Fibroblast of lung (primary cell): ENCODE measurements around the gene ACTR1A. TPM values are rescaled to one million over a fixed set of nuclear protein-coding genes. Genes with fewer than 3 reads are reported as not detected.

Source experiments
- DNase-seq, 2 donors: peaks; one replicate each; pipeline versions ENCODE4 v3.0.0 to v3.0.0-alpha.2; 2010; ENCODE audit warnings: low read depth in 2 of 2
- H2AFZ ChIP-seq: 2 replicates; pipeline ENCODE4 v1.5.1; 2012; ENCODE audit warnings: low read length, control low read depth, inconsistent platforms
- H3K27ac ChIP-seq: 2 replicates; pipeline ENCODE4 v1.5.1; 2011; ENCODE audit warnings: low read length, control low read depth; ENCODE audit not compliant: insufficient read depth
- H3K27me3 ChIP-seq: 2 replicates; pipeline ENCODE4 v1.5.1; 2011; ENCODE audit warnings: mild to moderate bottlenecking, low read length; ENCODE audit not compliant: control insufficient read depth, insufficient read depth
- H3K36me3 ChIP-seq: 2 replicates; pipeline ENCODE4 v1.5.1; 2011; ENCODE audit warnings: low read length; ENCODE audit not compliant: control insufficient read depth, insufficient read depth
- H3K4me1 ChIP-seq: 2 replicates; pipeline ENCODE4 v1.5.1; 2011; ENCODE audit warnings: low read length; ENCODE audit not compliant: control insufficient read depth, insufficient read depth; ENCODE audit errors: extremely low read depth
- H3K4me2 ChIP-seq: 2 replicates; pipeline ENCODE4 v1.5.1; 2011; ENCODE audit warnings: low read length, control low read depth; ENCODE audit not compliant: insufficient read depth; ENCODE audit errors: extremely low read depth
- H3K4me3 ChIP-seq, 4 experiments: fragments of 200-600 bp in 1 of 4; sonication (generic) in 1 of 4; replicated peaks in 1 of 4; 2 replicates each; pipeline ENCODE4 v1.5.1; 2011 to 2016; ENCODE audit warnings: low read length in 4 of 4, low read depth in 3 of 4, mild to moderate bottlenecking in 3 of 4, control low read depth in 2 of 4, inconsistent platforms in 1 of 4, mixed read lengths in 1 of 4; ENCODE audit not compliant: insufficient read depth in 1 of 4; ENCODE audit errors: control extremely low read depth in 1 of 4
- H3K79me2 ChIP-seq: 2 replicates; pipeline ENCODE4 v1.5.1; 2012; ENCODE audit warnings: mild to moderate bottlenecking, low read length, inconsistent platforms; ENCODE audit not compliant: control insufficient read depth, insufficient read depth
- H3K9ac ChIP-seq: 2 replicates; pipeline ENCODE4 v1.5.1; 2011; ENCODE audit warnings: mild to moderate bottlenecking, low read length, control low read depth; ENCODE audit not compliant: insufficient read depth
- H3K9me3 ChIP-seq: 2 replicates; pipeline ENCODE4 v1.5.1; 2012; ENCODE audit warnings: low read depth, low read length; ENCODE audit not compliant: control insufficient read depth, insufficient read depth
- H4K20me1 ChIP-seq: 2 replicates; pipeline ENCODE4 v1.5.1; 2011; ENCODE audit warnings: low read length; ENCODE audit not compliant: control insufficient read depth, insufficient read depth; ENCODE audit errors: extremely low read depth
- EZH2 ChIP-seq: IDR thresholded peaks from 2 replicates; pipeline ENCODE4 v1.5.1; 2012; ENCODE audit warnings: low read length, control low read depth, mild to moderate bottlenecking; ENCODE audit errors: missing control alignments
- polyA plus RNA-seq, 2 donors: library from polyadenylated mRNA; depleted of rRNA in 1 of 2; stranded (reverse) in 1 of 2; unstranded in 1 of 2; fragments of >200 nt; gene quantifications; 2 replicates each; pipeline ENCODE4 v1.2.1, GENCODE V29; 2011 to 2012; ENCODE audit warnings: missing spikeins in 1 of 2
- total RNA-seq: library from RNA; depleted of rRNA; stranded (reverse); fragments of >200 nt; gene quantifications from 2 replicates; pipeline ENCODE4 v1.2.1, GENCODE V29; 2014
- TF ChIP-seq, protein P1 (sequence below), 2 donors: IDR thresholded peaks in 1 of 2; conservative IDR thresholded peaks in 1 of 2; 1 replicate in 1 of 2; 2 replicates in 1 of 2; pipeline ENCODE4 v1.5.1; 2011 to 2012; ENCODE audit warnings: low read length in 2 of 2, control low read depth in 1 of 2, inconsistent platforms in 1 of 2, low read depth in 1 of 2, mild to moderate bottlenecking in 1 of 2

ACTR1A gene
- total and polyA plus RNA-seq, 2 donors (not counting 1 experiment from before 2014, with no cell fraction given) = 125 to 128 TPM

DNA sequence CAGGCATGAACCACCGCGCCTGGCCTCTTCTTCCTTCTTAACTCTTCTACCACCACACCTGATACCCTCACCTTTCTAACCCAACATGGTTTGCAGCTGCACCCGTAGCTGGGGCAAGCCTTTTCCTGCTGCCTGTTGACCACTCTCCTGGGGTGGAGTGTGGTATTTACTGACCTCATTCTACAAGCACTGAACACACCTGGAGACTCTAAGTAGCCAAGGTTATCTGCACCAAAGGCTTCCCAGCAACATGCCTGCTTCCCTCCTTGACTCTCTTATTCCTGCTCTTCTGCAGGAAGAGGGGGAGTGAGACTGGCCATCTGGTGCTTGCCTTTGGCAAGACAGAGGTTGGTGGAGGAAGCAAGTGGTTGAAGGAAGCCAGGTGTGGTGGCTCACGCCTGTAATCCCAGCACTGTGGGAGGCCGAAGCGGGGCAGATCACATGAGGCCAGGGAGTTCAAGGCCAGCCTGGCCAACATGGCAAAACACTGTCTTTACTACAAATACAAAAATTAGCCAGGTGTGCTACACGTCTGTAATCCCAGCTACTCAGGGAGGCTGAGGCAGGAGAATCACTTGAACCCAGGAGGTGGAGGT is 10.1 kb downstream of the ACTR1A start:
- Histone ChIP-seq H4K20me1 (peaks cover 6% of the 10 kb centered on the region), H3K4me3 (no peak overlapping the region)

DNA sequence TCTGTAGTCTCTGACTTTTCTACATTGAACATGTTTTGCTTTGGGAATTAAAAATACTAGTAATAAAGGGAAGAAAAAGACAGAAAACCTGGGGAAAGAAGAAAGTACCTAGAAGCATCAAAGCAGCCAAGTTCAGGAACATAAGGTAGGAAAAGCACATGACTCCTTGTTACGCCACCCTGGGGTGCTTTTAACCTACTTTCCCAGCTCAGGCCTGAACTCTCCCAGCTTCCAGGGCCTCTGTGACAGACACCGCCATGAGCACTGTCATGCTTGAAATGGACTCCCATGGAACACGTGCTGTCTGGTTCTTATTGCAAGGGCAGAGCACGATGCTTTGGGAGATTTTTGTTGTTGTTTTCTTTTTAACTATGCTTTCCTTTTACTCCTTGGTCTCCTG is 11.4 kb downstream of the ACTR1A start:
- Histone ChIP-seq H3K27me3 (no peaks in the 10 kb centered on the region), H4K20me1 (peaks cover 2% of the 10 kb centered on the region), H3K79me2 (peaks cover 43% of the 10 kb centered on the region), H2AFZ (no peak overlapping the region), H3K9ac (no peak overlapping the region), H3K9me3 (no peaks in the 10 kb centered on the region), H3K4me2 (no peak overlapping the region), H3K27ac (no peak overlapping the region), H3K4me1 (no peaks in the 10 kb centered on the region), H3K36me3 (peaks cover 13% of the 10 kb centered on the region), H3K4me3 (no peak overlapping the region)
- TF ChIP-seq, protein P1, sequence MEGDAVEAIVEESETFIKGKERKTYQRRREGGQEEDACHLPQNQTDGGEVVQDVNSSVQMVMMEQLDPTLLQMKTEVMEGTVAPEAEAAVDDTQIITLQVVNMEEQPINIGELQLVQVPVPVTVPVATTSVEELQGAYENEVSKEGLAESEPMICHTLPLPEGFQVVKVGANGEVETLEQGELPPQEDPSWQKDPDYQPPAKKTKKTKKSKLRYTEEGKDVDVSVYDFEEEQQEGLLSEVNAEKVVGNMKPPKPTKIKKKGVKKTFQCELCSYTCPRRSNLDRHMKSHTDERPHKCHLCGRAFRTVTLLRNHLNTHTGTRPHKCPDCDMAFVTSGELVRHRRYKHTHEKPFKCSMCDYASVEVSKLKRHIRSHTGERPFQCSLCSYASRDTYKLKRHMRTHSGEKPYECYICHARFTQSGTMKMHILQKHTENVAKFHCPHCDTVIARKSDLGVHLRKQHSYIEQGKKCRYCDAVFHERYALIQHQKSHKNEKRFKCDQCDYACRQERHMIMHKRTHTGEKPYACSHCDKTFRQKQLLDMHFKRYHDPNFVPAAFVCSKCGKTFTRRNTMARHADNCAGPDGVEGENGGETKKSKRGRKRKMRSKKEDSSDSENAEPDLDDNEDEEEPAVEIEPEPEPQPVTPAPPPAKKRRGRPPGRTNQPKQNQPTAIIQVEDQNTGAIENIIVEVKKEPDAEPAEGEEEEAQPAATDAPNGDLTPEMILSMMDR (conservative IDR thresholded peaks at IDR 0.05 in 1 of 2, IDR thresholded peaks at IDR 0.05 in 1 of 2; ENCODE audit: low read depth in 1 of 2, low read length in 2 of 2) = no peak
- TF ChIP-seq EZH2 = no peak
- no peak for DNase-seq

More for the DNA sequence above, 10.1 kb downstream of the ACTR1A start:
- DNase-seq = no peak
- Histone ChIP-seq H3K4me2 (no peak overlapping the region), H3K4me1 (no peaks in the 10 kb centered on the region), H3K36me3 (peaks cover 13% of the 10 kb centered on the region), H3K9ac (no peak overlapping the region), H3K79me2 (peaks cover 56% of the 10 kb centered on the region), H2AFZ (no peak overlapping the region), H3K9me3 (no peaks in the 10 kb centered on the region), H3K27me3 (no peaks in the 10 kb centered on the region), H3K27ac (no peak overlapping the region)
- no peak for TF ChIP-seq EZH2
- TF ChIP-seq, protein P1 (conservative IDR thresholded peaks at IDR 0.05 in 1 of 2, IDR thresholded peaks at IDR 0.05 in 1 of 2; ENCODE audit: low read depth in 1 of 2, low read length in 2 of 2) = no peak

DNA sequence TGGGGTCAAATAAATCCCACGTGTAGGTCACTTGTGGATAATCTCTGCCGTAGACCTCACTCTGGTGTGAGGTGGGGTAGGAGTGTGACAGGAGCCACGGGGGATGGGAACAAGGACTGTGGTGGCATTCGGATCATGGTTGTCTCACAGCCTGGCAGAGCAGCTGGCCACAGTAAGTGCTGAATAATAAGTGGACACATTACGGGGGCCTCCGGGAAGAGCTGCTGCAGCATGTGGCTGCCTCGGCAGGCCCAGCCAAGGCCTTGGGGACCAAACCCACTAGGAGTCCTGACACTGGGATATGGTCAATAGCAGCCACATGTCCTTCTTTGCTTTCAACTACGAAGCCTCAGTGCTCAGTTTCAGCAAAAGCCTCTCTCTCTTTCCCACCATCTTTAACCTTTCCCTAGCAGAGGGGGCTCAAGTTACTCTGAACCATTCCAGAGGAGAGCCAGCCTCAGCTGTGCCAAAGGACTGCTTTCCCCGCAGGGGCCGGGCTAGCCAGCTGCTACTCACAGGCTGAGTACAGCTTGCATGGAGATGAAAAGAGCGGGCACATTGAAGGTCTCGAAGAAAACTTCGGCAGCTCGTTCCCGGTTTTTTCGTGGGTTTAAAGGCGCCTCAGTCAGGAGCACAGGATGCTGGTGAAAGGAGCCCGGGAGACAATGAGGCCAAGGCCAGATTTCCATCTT is 17.3 kb downstream of the ACTR1A start:
- Histone ChIP-seq H3K9me3 (no peaks in the 10 kb centered on the region), H2AFZ (no peak overlapping the region), H3K36me3 (peaks cover 34% of the 10 kb centered on the region), H3K27me3 (no peaks in the 10 kb centered on the region), H3K4me3 (no peak overlapping the region), H3K27ac (no peak overlapping the region), H3K79me2 (no peaks in the 10 kb centered on the region), H3K9ac (no peak overlapping the region), H3K4me1 (no peaks in the 10 kb centered on the region), H3K4me2 (no peak overlapping the region), H4K20me1 (no peaks in the 10 kb centered on the region)
- no peak for TF ChIP-seq EZH2
- TF ChIP-seq, protein P1 (conservative IDR thresholded peaks at IDR 0.05 in 1 of 2, IDR thresholded peaks at IDR 0.05 in 1 of 2; ENCODE audit: low read depth in 1 of 2, low read length in 2 of 2) = no peak
- no peak for DNase-seq
